Lower leg skin (tissue), 4 donors: ENCODE data around the gene RHBDL1. TPM values are rescaled to one million over a fixed set of nuclear protein-coding genes. Genes with fewer than 3 reads are reported as not detected.

Source experiments
- DNase-seq, 2 donors: peaks; one replicate each; pipeline ENCODE4 v3.0.0-alpha.2; 2019; ENCODE audit warnings: low spot score in 2 of 2
- H3K4me3 ChIP-seq: fragments of 200-600 bp; sonication (generic); 2 replicates; pipeline ENCODE4 v1.5.1; 2017; ENCODE audit warnings: mild to moderate bottlenecking, low read depth; ENCODE audit not compliant: poor library complexity, severe bottlenecking
- CTCF ChIP-seq, 3 donors: fragments of 450-650 bp; IDR thresholded peaks; one replicate each; pipeline ENCODE4 v1.5.1; 2016; ENCODE audit warnings: antibody characterized with exemption in 3 of 3, mild to moderate bottlenecking in 3 of 3, moderate library complexity in 2 of 3
- POLR2A ChIP-seq, 2 donors: fragments of 450-650 bp; IDR thresholded peaks; one replicate each; pipeline ENCODE4 v1.6.1; 2016 to 2017; ENCODE audit warnings: antibody characterized with exemption in 2 of 2, mild to moderate bottlenecking in 1 of 2, moderate library complexity in 1 of 2
- WGBS, 2 donors: methylation state at CpG; one replicate each; pipeline ENCODE4 v1.1.5; 2018; 5-methylcytosine and 5-hydroxymethylcytosine counted together
- intact Hi-C: fragments of 100-400 bp; cut with DNase I; formaldehyde crosslinking; loops from one replicate; pipeline ENCODE4 v1.15.0; 2023; ENCODE audit warnings: low total_unique reads
- total RNA-seq, 4 donors: library from RNA; depleted of rRNA; stranded (reverse); fragments of >200 nt; gene quantifications; one replicate each; pipeline ENCODE4 v1.1.0, GENCODE V29; 2016

The RHBDL1 gene
- total RNA-seq, 4 donors from 2014 or later: 1.4 to 5.3 (median 2.6) TPM

GRCh38 chr16:680625-680945, 5.1 kb downstream of the RHBDL1 start:
- 0% methylated on average over 18 of the region's 38 CpGs for WGBS, 2 donors
- TF ChIP-seq POLR2A (IDR thresholded peaks at IDR 0.05): no peak
- TF ChIP-seq CTCF (IDR thresholded peaks at IDR 0.05): no peak
- intact Hi-C loops: no loop called here
- peak overlapping the region; percentile 76 for H3K4me3 ChIP-seq
- DNase-seq: no peak

- no peak for DNase-seq
- H3K4me3 ChIP-seq: peak overlapping the region; percentile 76
- intact Hi-C loops: no loop called here
- WGBS, 2 donors: 43 to 49% methylated on average over 32 to 42 of the region's 44 CpGs
- TF ChIP-seq CTCF (IDR thresholded peaks at IDR 0.05): no peak
- TF ChIP-seq POLR2A (IDR thresholded peaks at IDR 0.05): no peak
Observed at GRCh38 chr16:680967-681745, 5.7 kb downstream of the RHBDL1 start.

- no peak for TF ChIP-seq POLR2A (IDR thresholded peaks at IDR 0.05)
- WGBS, 2 donors: 71 to 77% methylated on average over 27 to 28 of the region's 28 CpGs
- no peak overlapping the region for H3K4me3 ChIP-seq
- no peak for DNase-seq
- intact Hi-C loops: no loop called here
Observed at GRCh38 chr16:681746-682427, 6.4 kb downstream of the RHBDL1 start.

- intact Hi-C loops: no loop called here
- DNase-seq: no peak
- H3K4me3 ChIP-seq: no peak overlapping the region
- 77 to 80% methylated on average over 31 to 36 of the region's 36 CpGs for WGBS, 2 donors
- TF ChIP-seq POLR2A (IDR thresholded peaks at IDR 0.05) (no peak), CTCF (IDR thresholded peaks at IDR 0.05) (no peak)
Observed at GRCh38 chr16:682493-683395, 7.3 kb downstream of the RHBDL1 start.

GRCh38 chr16:683396-684070, 8.1 kb downstream of the RHBDL1 start:
- 17 to 35% methylated on average over 21 to 30 of the region's 57 CpGs for WGBS, 2 donors
- H3K4me3 ChIP-seq: peak overlapping the region; percentile 37
- intact Hi-C loops: no loop called here
- no peak for TF ChIP-seq POLR2A (IDR thresholded peaks at IDR 0.05)
- TF ChIP-seq CTCF (IDR thresholded peaks at IDR 0.05): no peak
- no peak for DNase-seq
